K562 (cell line): ENCODE measurements around the gene OR2V1. TPM values are rescaled to one million over a fixed set of nuclear protein-coding genes. Genes with fewer than 3 reads are reported as not detected.

ENCODE experiments used
- BDP1 ChIP-seq: IDR thresholded peaks from 3 replicates; pipeline ENCODE4 v1.6.1; 2011; ENCODE audit not compliant: insufficient read length, insufficient read depth
- CHCHD3 ChIP-seq: fragments of 250-450 bp; sonication (Bioruptor Pico); IDR thresholded peaks from 2 replicates; pipeline ENCODE4 v2.1.2; 2022; ENCODE audit warnings: mild to moderate bottlenecking
- CLOCK ChIP-seq: fragments of 250-450 bp; sonication (Bioruptor Pico); IDR thresholded peaks from 2 replicates; pipeline ENCODE4 v1.4.0; 2020; ENCODE audit warnings: mild to moderate bottlenecking, moderate library complexity, borderline replicate concordance
- ETV5 ChIP-seq: sonication (generic); formaldehyde crosslinking; IDR thresholded peaks from 2 replicates; pipeline ENCODE4 v1.4.0; 2020; ENCODE audit warnings: low read depth, mild to moderate bottlenecking, missing genetic modification reagents
- FOXJ2 ChIP-seq: fragments of 200-800 bp; sonication (Bioruptor generic); IDR thresholded peaks from 2 replicates; pipeline ENCODE4 v1.6.1; 2016; ENCODE audit warnings: missing genetic modification characterization, missing compliant biosample characterization
- FOXP1 ChIP-seq: sonication (generic); formaldehyde crosslinking; IDR thresholded peaks from 2 replicates; pipeline ENCODE4 v1.8.0; 2022; ENCODE audit warnings: mild to moderate bottlenecking, missing genetic modification reagents
- KAT8 ChIP-seq: fragments of 450-650 bp; IDR thresholded peaks from 2 replicates; pipeline ENCODE4 v1.6.1; 2016; ENCODE audit warnings: low read depth, mild to moderate bottlenecking
- KLF1 ChIP-seq: fragments of 450-650 bp; IDR thresholded peaks from 2 replicates; pipeline ENCODE4 v1.6.1; 2016; ENCODE audit warnings: missing genetic modification characterization, missing compliant biosample characterization
- LARP7 ChIP-seq: fragments of 450-650 bp; IDR thresholded peaks from 2 replicates; pipeline ENCODE4 v1.6.1; 2016
- MCM2 ChIP-seq: fragments of 450-650 bp; IDR thresholded peaks from 2 replicates; pipeline ENCODE4 v1.6.1; 2017; ENCODE audit warnings: low read depth, mild to moderate bottlenecking
- MECOM ChIP-seq: fragments of 250-450 bp; sonication (Bioruptor Pico); IDR thresholded peaks from 2 replicates; pipeline ENCODE4 v1.8.0; 2022; ENCODE audit warnings: inconsistent platforms
- PCBP1 ChIP-seq: fragments of 200-400 bp; formaldehyde crosslinking; IDR thresholded peaks from 2 replicates; pipeline ENCODE4 v1.6.1; 2018; ENCODE audit warnings: mild to moderate bottlenecking, low read depth, low read length; ENCODE audit not compliant: poor library complexity, severe bottlenecking
- SNRNP70 ChIP-seq: fragments of 200-400 bp; formaldehyde crosslinking; optimal IDR thresholded peaks from 2 replicates; pipeline ENCODE3; 2017; ENCODE audit warnings: low read depth, low read length
- TAF1 ChIP-seq: IDR thresholded peaks from 2 replicates; pipeline ENCODE4 v1.6.1; 2011; ENCODE audit warnings: mild to moderate bottlenecking, low read length, moderate library complexity; ENCODE audit not compliant: insufficient read depth, control insufficient read depth, severe bottlenecking; ENCODE audit errors: extremely low read depth
- TFAP4 ChIP-seq: sonication (generic); formaldehyde crosslinking; IDR thresholded peaks from 2 replicates; pipeline ENCODE4 v1.8.0; 2022; ENCODE audit warnings: missing genetic modification reagents, mild to moderate bottlenecking, moderate library complexity, borderline replicate concordance
- ZNF217 ChIP-seq: sonication (generic); formaldehyde crosslinking; IDR thresholded peaks from 2 replicates; pipeline ENCODE4 v1.8.0; 2022; ENCODE audit warnings: mild to moderate bottlenecking, missing genetic modification reagents
- ZNF445 ChIP-seq: fragments of 250-450 bp; sonication (Bioruptor Pico); IDR thresholded peaks from 2 replicates; pipeline ENCODE4 v1.4.0; 2020; ENCODE audit warnings: low read depth, mild to moderate bottlenecking, moderate library complexity
- polyA plus RNA-seq, 8 experiments: library from polyadenylated mRNA; depleted of rRNA in 4 of 8; stranded (reverse) in 5 of 8; unstranded in 3 of 8; fragments of >200 nt; fragmentation: Nextera tagmentation in 2 of 8; fragmentation: Illumina TruSeq in 1 of 8; extraction: Ambion mirVana in 2 of 8; extraction: Trizol in 1 of 8; gene quantifications; 2 replicates each; pipeline versions ENCODE4 v1.2.1 to v1.2.3, GENCODE V29; 2011 to 2014; ENCODE audit warnings: inconsistent platforms in 1 of 8, missing spikeins in 1 of 8
- total RNA-seq, 7 experiments: library from RNA; depleted of rRNA in 6 of 7; stranded (reverse); fragments of >200 nt in 6 of 7; fragmentation: Illumina TruSeq in 2 of 7; extraction: Trizol in 2 of 7; gene quantifications; 2 replicates each; pipeline versions ENCODE4 v1.2.1 to v1.2.3, GENCODE V29; 2011 to 2021; ENCODE audit warnings: low replicate concordance in 1 of 7
- TF ChIP-seq, protein P1 (sequence below): fragments of 250-450 bp; sonication (Bioruptor Pico); IDR thresholded peaks from 2 replicates; pipeline ENCODE4 v1.8.0; 2022; ENCODE audit warnings: inconsistent platforms, mild to moderate bottlenecking, moderate library complexity, borderline replicate concordance
- TF ChIP-seq, protein P2 (sequence below): sonication (generic); formaldehyde crosslinking; IDR thresholded peaks from 2 replicates; pipeline ENCODE4 v1.8.0; 2022; ENCODE audit warnings: missing genetic modification reagents, mild to moderate bottlenecking, borderline replicate concordance
- TF ChIP-seq, protein P3 (sequence below): fragments of 450-650 bp; IDR thresholded peaks from 2 replicates; pipeline ENCODE4 v1.6.1; 2018; ENCODE audit warnings: mild to moderate bottlenecking, low read depth; ENCODE audit not compliant: partially characterized antibody

The OR2V1 gene
- total and polyA plus RNA-seq, 9 of the 15 experiments (the other 6 are each of a cell fraction or from before 2014, with no cell fraction given) = 0.04 to 0.28 (median 0.15) TPM; not detected in 5

DNA sequence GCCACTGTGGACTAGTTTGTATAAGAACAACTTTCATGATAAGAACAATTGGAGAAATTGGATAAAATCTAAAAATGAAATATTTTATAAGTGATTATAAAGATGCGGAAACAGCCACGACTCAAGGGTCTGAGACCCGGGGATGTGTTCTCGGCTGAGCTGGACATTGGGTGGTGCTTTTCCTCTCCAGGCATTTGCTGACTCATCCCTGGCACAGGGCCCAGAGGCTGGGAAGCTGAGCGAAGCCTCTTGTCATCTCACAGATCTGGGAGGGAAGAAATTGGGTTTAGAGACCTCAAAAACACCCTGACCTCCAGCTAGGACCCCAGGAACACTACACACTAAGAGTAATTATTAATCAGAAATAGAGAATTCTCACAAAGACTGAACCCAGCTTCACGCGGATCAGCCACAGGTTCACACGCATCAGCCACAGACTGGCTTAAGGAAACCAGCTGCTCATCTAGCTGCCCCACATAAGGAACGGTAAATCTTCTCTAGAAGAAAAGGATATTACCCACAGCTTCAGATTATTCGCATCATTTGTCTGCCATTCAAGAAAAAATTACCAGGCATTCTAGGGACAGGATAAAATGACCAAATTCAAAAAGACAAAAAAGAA is 2.8 kb upstream of the OR2V1 start (continued):
- TF ChIP-seq FOXJ2 (tag) (0 out of 2 replicates have a peak, but pooled peaks have one; percentile 33), ZNF445 (no peak), LARP7 (no peak), TAF1 (peak; percentile 14), SNRNP70 (no peak), FOXP1 (CRISPR knock-in tag) (no peak), TFAP4 (peak; percentile 36; the same call in 1 of the 2 replicates), KAT8 (no peak), PCBP1 (no peak), KLF1 (tag) (no peak), ZNF217 (CRISPR knock-in tag) (no peak), CHCHD3 (no peak), MECOM (CRISPR knock-in tag) (no peak), ETV5 (CRISPR knock-in tag) (no peak), BDP1 (no peak), CLOCK (CRISPR knock-in tag) (no peak), MCM2 (no peak)
- TF ChIP-seq, protein P1, sequence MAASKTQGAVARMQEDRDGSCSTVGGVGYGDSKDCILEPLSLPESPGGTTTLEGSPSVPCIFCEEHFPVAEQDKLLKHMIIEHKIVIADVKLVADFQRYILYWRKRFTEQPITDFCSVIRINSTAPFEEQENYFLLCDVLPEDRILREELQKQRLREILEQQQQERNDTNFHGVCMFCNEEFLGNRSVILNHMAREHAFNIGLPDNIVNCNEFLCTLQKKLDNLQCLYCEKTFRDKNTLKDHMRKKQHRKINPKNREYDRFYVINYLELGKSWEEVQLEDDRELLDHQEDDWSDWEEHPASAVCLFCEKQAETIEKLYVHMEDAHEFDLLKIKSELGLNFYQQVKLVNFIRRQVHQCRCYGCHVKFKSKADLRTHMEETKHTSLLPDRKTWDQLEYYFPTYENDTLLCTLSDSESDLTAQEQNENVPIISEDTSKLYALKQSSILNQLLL (CRISPR knock-in tag) = no peak
- TF ChIP-seq, protein P2, sequence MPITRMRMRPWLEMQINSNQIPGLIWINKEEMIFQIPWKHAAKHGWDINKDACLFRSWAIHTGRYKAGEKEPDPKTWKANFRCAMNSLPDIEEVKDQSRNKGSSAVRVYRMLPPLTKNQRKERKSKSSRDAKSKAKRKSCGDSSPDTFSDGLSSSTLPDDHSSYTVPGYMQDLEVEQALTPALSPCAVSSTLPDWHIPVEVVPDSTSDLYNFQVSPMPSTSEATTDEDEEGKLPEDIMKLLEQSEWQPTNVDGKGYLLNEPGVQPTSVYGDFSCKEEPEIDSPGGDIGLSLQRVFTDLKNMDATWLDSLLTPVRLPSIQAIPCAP (CRISPR knock-in tag) = no peak
- TF ChIP-seq, protein P3, sequence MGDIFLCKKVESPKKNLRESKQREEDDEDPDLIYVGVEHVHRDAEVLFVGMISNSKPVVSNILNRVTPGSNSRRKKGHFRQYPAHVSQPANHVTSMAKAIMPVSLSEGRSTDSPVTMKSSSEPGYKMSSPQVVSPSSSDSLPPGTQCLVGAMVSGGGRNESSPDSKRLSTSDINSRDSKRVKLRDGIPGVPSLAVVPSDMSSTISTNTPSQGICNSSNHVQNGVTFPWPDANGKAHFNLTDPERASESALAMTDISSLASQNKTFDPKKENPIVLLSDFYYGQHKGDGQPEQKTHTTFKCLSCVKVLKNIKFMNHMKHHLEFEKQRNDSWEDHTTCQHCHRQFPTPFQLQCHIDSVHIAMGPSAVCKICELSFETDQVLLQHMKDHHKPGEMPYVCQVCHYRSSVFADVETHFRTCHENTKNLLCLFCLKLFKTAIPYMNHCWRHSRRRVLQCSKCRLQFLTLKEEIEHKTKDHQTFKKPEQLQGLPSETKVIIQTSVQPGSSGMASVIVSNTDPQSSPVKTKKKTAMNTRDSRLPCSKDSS = no peak
